HCT116 (cell line): ENCODE results near the gene SLC38A6.

Experiments
- CEBPB ChIP-seq: IDR thresholded peaks from 2 replicates; pipeline ENCODE4 v1.6.1; 2012; ENCODE audit warnings: low read depth
- CTCF ChIP-seq, 3 experiments: fragments of 200-600 bp in 1 of 3; sonication (generic) in 1 of 3; IDR thresholded peaks in 2 of 3; conservative IDR thresholded peaks in 1 of 3; 2 replicates each; pipeline ENCODE4 v1.5.1; 2012 to 2017; ENCODE audit warnings: low read depth in 2 of 3, low read length in 2 of 3, antibody characterized with exemption in 1 of 3, borderline replicate concordance in 1 of 3, control low read depth in 1 of 3, mild to moderate bottlenecking in 1 of 3, mixed read lengths in 1 of 3, mixed run types in 1 of 3, moderate library complexity in 1 of 3; ENCODE audit not compliant: insufficient read depth in 1 of 3
- POLR2A ChIP-seq: IDR thresholded peaks from 2 replicates; pipeline ENCODE4 v1.7.0; 2011; ENCODE audit warnings: borderline replicate concordance; ENCODE audit not compliant: insufficient read depth, insufficient read length; ENCODE audit errors: extremely low read depth
- POLR2AphosphoS5 ChIP-seq: IDR thresholded peaks from 2 replicates; pipeline ENCODE4 v1.6.1; 2011; ENCODE audit warnings: mild to moderate bottlenecking, low read depth, low read length, moderate library complexity
- RAD21 ChIP-seq: IDR thresholded peaks from 2 replicates; pipeline ENCODE4 v1.6.1; 2012; ENCODE audit warnings: low read depth, mild to moderate bottlenecking

GRCh38 chr14:60989599-60989998 is 8.6 kb downstream of the SLC38A6 start:
- TF ChIP-seq CEBPB: no peak
- no peak for TF ChIP-seq CTCF (IDR thresholded peaks at IDR 0.05 in 2 of 3, conservative IDR thresholded peaks at IDR 0.05 in 1 of 3; ENCODE audit: borderline replicate concordance in 1 of 3, insufficient read depth in 1 of 3, low read depth in 2 of 3, low read length in 2 of 3)
- no peak for TF ChIP-seq POLR2A
- no peak for TF ChIP-seq POLR2AphosphoS5
- TF ChIP-seq RAD21: no peak
